PC-3 (cell line): Measurements from ENCODE around the gene EMC8. TPM values are rescaled to one million over a fixed set of nuclear protein-coding genes. Genes with fewer than 3 reads are reported as not detected.

Source experiments
- ATAC-seq: fragments of 200-7000 bp; cut with Tn5 transposase; 2 replicates; pipeline ENCODE4 v1.9.1; 2020; ENCODE audit warnings: mild to moderate bottlenecking, moderate library complexity
- BruUV-seq: library from RNA; stranded (reverse); fragments of 400-500 nt; replicated peaks from 2 replicates; lab custom pipeline; 2021; lab: Mats Ljungman, UMichigan
- CTCF ChIA-PET: fragments of 300-600 bp; sonication (Branson Sonifier 250); formaldehyde crosslinking; loops from one replicate; lab custom pipeline; 2022; ENCODE audit warnings: antibody characterized with exemption; lab: Charles Lee
- POLR2A ChIA-PET: fragments of 300-600 bp; sonication (Branson Sonifier 250); formaldehyde crosslinking; loops from one replicate; lab custom pipeline; 2022; ENCODE audit warnings: antibody characterized with exemption; ENCODE audit not compliant: unreplicated experiment; lab: Charles Lee
- DNase-seq: peaks from one replicate; pipeline ENCODE4 v3.0.0-alpha.2; 2015
- H2AFZ ChIP-seq: fragments of 300-600 bp; sonication (generic); 2 replicates; pipeline ENCODE4 v1.6.0; 2016; ENCODE audit warnings: antibody characterized with exemption, low read length
- H3F3A ChIP-seq: fragments of 300-600 bp; sonication (generic); one replicate; pipeline ENCODE4 v1.6.0; 2017; ENCODE audit warnings: antibody characterized with exemption, low read length, control low read depth, mild to moderate bottlenecking; ENCODE audit not compliant: unreplicated experiment
- H3K27ac ChIP-seq: fragments of 300-600 bp; sonication (generic); 2 replicates; pipeline ENCODE4 v1.5.1; 2016; ENCODE audit warnings: mild to moderate bottlenecking, low read length
- H3K27me3 ChIP-seq: fragments of 300-600 bp; sonication (generic); 2 replicates; pipeline ENCODE4 v1.6.1; 2016; ENCODE audit warnings: low read length, mixed read lengths
- H3K36me3 ChIP-seq: fragments of 300-600 bp; sonication (generic); 2 replicates; pipeline ENCODE4 v1.6.1; 2016; ENCODE audit warnings: low read depth, mixed run types, low read length, mixed read lengths
- H3K4me1 ChIP-seq: fragments of 300-600 bp; sonication (generic); 2 replicates; pipeline ENCODE4 v1.5.1; 2016; ENCODE audit warnings: low read length; ENCODE audit not compliant: insufficient read depth
- H3K4me2 ChIP-seq: fragments of 300-600 bp; sonication (generic); 2 replicates; pipeline ENCODE4 v1.6.0; 2016; ENCODE audit warnings: low read length
- H3K4me3 ChIP-seq: fragments of 300-600 bp; sonication (generic); 2 replicates; pipeline ENCODE4 v1.5.1; 2016; ENCODE audit warnings: mild to moderate bottlenecking, low read length, mixed read lengths
- H3K79me2 ChIP-seq: fragments of 300-600 bp; sonication (generic); 2 replicates; pipeline ENCODE4 v1.6.1; 2017; ENCODE audit warnings: low read length, mixed read lengths
- H3K9ac ChIP-seq: fragments of 300-600 bp; sonication (generic); 2 replicates; pipeline ENCODE4 v1.6.0; 2016; ENCODE audit warnings: mild to moderate bottlenecking, low read length
- H3K9me2 ChIP-seq: fragments of 300-600 bp; sonication (generic); replicated peaks from 2 replicates; pipeline ENCODE4 v1.6.1; 2016; ENCODE audit warnings: mixed run types, low read length, mixed read lengths
- H3K9me3 ChIP-seq: fragments of 300-600 bp; sonication (generic); 2 replicates; pipeline ENCODE4 v1.6.1; 2016; ENCODE audit warnings: low read length, mixed read lengths
- H4K20me1 ChIP-seq: fragments of 300-600 bp; sonication (generic); 2 replicates; pipeline ENCODE4 v1.6.1; 2016; ENCODE audit warnings: low read length, mixed read lengths
- CTCF ChIP-seq: fragments of 300-600 bp; sonication (generic); conservative IDR thresholded peaks from 2 replicates; pipeline ENCODE4 v1.5.1; 2017; ENCODE audit warnings: antibody characterized with exemption, low read depth, mild to moderate bottlenecking, low read length
- EZH2 ChIP-seq: fragments of 300-600 bp; sonication (generic); IDR thresholded peaks from one replicate; pipeline ENCODE4 v1.6.1; 2017; ENCODE audit warnings: antibody characterized with exemption, mild to moderate bottlenecking, low read length; ENCODE audit not compliant: unreplicated experiment
- EZH2phosphoT487 ChIP-seq: fragments of 300-600 bp; sonication (generic); IDR thresholded peaks from 2 replicates; pipeline ENCODE4 v1.6.1; 2018; ENCODE audit warnings: mild to moderate bottlenecking, antibody characterized with exemption, low read length, borderline replicate concordance
- intact Hi-C: fragments of 100-400 bp; cut with micrococcal nuclease; formaldehyde crosslinking; loops from 2 replicates; pipeline ENCODE4 v1.9.0; 2023
- total RNA-seq: library from RNA; depleted of rRNA; stranded (reverse); fragments of >200 nt; gene quantifications from 2 replicates; pipeline ENCODE4 v1.2.3, GENCODE V29; 2014

The EMC8 gene
- total RNA-seq, 1 experiment from 2014 or later, result 46.1 TPM

DNA sequence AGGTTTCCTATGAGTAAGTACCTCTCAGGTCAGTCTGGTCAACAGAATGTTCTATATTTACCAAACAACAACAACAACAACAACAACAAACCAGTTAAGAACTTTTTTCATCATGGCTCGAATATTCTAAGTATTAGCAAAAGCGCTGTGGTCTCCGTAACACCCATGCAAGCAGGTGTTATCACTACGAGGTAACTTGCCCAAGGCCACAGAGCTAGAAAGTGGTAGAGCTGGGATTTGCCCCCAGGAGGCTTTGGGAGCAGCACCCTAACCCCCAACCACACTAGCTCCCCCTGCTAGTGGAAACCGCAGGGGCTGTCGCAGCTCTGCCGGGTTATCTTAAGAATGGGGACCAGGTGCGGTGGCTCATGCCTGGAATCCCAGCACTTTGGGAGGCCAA, 24.5 kb downstream of the EMC8 start:
- no peaks in the 10 kb centered on the region for H3K27me3 ChIP-seq
- no peaks in the 10 kb centered on the region for H3K79me2 ChIP-seq
- no peak overlapping the region for H3K27ac ChIP-seq
- CTCF ChIA-PET, result no interaction called here
- 0 out of 2 replicates have a peak, but pooled peaks cover 4% of the 10 kb centered on the region for H4K20me1 ChIP-seq
- no peaks in the 10 kb centered on the region for H3K9me2 ChIP-seq
- H3K4me1 ChIP-seq, result peaks cover 29% of the 10 kb centered on the region
- no peak overlapping the region for H3K9ac ChIP-seq
- POLR2A ChIA-PET, result no interaction called here
- no peak overlapping the region for H2AFZ ChIP-seq
- TF ChIP-seq EZH2phosphoT487, result no peak
- TF ChIP-seq CTCF, result no peak
- TF ChIP-seq EZH2, result no peak
- intact Hi-C loops, result no loop called here
- H3F3A ChIP-seq, result peaks cover 9% of the 10 kb centered on the region
- no TSS peak for BruUV-seq
- DNase-seq (no peak), ATAC-seq (no peak)
- H3K36me3 ChIP-seq, result peaks cover 5% of the 10 kb centered on the region; the same call in 1 of the 2 replicates
- no peaks in the 10 kb centered on the region for H3K9me3 ChIP-seq
- no peak overlapping the region for H3K4me3 ChIP-seq
- no peak overlapping the region for H3K4me2 ChIP-seq

DNA sequence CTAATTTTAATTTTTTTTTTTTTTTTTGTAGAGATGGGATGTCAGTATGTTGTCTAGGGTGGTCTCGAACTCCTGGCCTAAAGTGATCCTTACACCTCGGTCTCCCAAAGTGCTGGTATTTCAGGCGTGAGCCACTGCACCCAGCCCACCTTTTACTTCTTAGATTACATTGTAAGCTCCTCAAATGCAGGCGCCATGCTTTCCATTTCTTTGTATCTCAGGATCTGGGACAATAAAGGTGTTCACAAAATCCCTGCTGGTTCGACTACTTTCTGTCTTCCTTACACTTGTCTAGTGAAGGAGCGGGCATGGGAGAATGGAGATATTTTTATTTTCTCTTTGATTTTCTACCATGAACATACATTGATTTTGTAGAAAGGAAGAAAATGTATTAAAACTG, 25.2 kb downstream of the EMC8 start:
- Histone ChIP-seq H3K27me3 (no peaks in the 10 kb centered on the region), H3K4me1 (peaks cover 29% of the 10 kb centered on the region), H2AFZ (no peak overlapping the region), H3K9ac (no peak overlapping the region), H3F3A (peaks cover 9% of the 10 kb centered on the region), H3K9me3 (no peaks in the 10 kb centered on the region), H3K27ac (no peak overlapping the region), H4K20me1 (0 out of 2 replicates have a peak, but pooled peaks cover 4% of the 10 kb centered on the region), H3K4me2 (no peak overlapping the region), H3K4me3 (no peak overlapping the region), H3K9me2 (no peaks in the 10 kb centered on the region), H3K79me2 (no peaks in the 10 kb centered on the region), H3K36me3 (no peaks in the 10 kb centered on the region)
- intact Hi-C loops, result no loop called here
- DNase-seq (no peak), ATAC-seq (no peak)
- POLR2A ChIA-PET, result no interaction called here
- CTCF ChIA-PET, result no interaction called here
- BruUV-seq, result no TSS peak
- TF ChIP-seq EZH2phosphoT487 (no peak), EZH2 (no peak), CTCF (no peak)

DNA sequence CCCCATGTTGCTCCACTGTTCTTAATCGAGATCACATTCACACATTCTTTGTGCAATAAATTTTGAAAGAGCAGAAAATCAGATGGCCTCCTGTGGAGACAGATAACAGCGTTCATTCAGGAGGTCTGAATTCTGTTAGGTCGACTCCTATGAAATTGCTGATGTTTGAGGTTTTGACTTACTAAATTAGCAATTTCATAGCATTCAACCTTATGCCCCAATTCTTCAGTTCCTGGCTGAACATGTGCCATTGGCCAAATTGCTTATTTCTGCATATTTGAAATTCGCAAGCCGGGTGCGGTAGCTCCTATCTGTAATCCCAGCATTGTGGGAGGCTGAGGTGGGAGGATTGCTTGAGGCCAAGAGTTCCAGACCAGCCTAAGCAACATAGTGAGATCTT, 26.3 kb downstream of the EMC8 start:
- H3K27me3 ChIP-seq, result no peaks in the 10 kb centered on the region
- no peaks in the 10 kb centered on the region for H3K79me2 ChIP-seq
- no peak for ATAC-seq
- H3K9me2 ChIP-seq, result no peaks in the 10 kb centered on the region
- intact Hi-C loops, result no loop called here
- DNase-seq, result no peak
- ChIA-PET CTCF (no interaction called here), POLR2A (no interaction called here)
- H3K27ac ChIP-seq, result no peak overlapping the region
- peaks cover 25% of the 10 kb centered on the region for H3K4me1 ChIP-seq
- H2AFZ ChIP-seq, result no peak overlapping the region
- no peak overlapping the region for H3K4me2 ChIP-seq
- H3K9ac ChIP-seq, result no peak overlapping the region
- 0 out of 2 replicates have a peak, but pooled peaks cover 4% of the 10 kb centered on the region for H4K20me1 ChIP-seq
- TF ChIP-seq EZH2phosphoT487 (no peak), EZH2 (no peak), CTCF (no peak)
- H3F3A ChIP-seq, result peaks cover 4% of the 10 kb centered on the region
- BruUV-seq, result no TSS peak
- no peaks in the 10 kb centered on the region for H3K36me3 ChIP-seq
- H3K4me3 ChIP-seq, result no peak overlapping the region
- H3K9me3 ChIP-seq, result no peaks in the 10 kb centered on the region
